ENCODE data around the gene MSH2.

MSH2 gene

DNA sequence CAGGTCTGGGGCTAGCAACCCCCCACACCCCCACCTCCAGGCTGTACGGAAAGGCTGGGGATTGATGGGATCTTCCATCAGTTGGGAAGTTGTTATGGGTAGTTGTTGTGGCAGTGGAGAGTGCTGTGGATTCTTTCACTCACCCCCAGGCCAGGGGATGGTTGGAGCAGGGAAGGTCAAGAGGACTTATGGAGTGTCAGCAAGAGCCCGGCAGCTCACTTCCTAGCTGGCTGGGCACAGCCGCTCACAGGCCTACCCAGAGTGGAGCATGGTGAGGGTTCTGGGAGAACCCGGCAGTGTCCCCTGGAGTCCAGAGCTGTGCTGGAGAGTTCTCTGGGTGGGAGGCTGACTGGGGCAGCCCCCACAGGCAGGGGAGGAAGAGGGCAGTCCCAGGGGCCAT, 122.2 kb downstream of the MSH2 start:
- 0 out of 2 replicates have a peak, but pooled peaks cover 6% of the 10 kb centered on the region for H3K4me1 ChIP-seq (ENCODE audit: low read length)
- H3K9me2 ChIP-seq (replicated peaks; ENCODE audit: insufficient read depth, low read length), result no peaks in the 10 kb centered on the region
- H3K79me2 ChIP-seq (ENCODE audit: low read length), result no peaks in the 10 kb centered on the region
- DNase-seq, result no peak
- H3F3A ChIP-seq (ENCODE audit: insufficient read depth, low read length), result no peaks in the 10 kb centered on the region
- no peak overlapping the region for H2AFZ ChIP-seq (ENCODE audit: low read length)
- no peak overlapping the region for H3K4me3 ChIP-seq (ENCODE audit: low read length)
- no peaks in the 10 kb centered on the region for H4K20me1 ChIP-seq (ENCODE audit: insufficient read depth, low read length)
- H3K9ac ChIP-seq (ENCODE audit: low read length), result no peak overlapping the region
- no peaks in the 10 kb centered on the region for H3K27me3 ChIP-seq (replicated peaks; ENCODE audit: insufficient read depth, low read length)
- no peaks in the 10 kb centered on the region for H3K9me3 ChIP-seq (replicated peaks; ENCODE audit: insufficient read depth, low read length)
- H3K36me3 ChIP-seq (replicated peaks; ENCODE audit: insufficient read depth, low read length), result no peaks in the 10 kb centered on the region
- H3K4me2 ChIP-seq (ENCODE audit: low read depth, low read length), result no peak overlapping the region
- TF ChIP-seq, protein P1, sequence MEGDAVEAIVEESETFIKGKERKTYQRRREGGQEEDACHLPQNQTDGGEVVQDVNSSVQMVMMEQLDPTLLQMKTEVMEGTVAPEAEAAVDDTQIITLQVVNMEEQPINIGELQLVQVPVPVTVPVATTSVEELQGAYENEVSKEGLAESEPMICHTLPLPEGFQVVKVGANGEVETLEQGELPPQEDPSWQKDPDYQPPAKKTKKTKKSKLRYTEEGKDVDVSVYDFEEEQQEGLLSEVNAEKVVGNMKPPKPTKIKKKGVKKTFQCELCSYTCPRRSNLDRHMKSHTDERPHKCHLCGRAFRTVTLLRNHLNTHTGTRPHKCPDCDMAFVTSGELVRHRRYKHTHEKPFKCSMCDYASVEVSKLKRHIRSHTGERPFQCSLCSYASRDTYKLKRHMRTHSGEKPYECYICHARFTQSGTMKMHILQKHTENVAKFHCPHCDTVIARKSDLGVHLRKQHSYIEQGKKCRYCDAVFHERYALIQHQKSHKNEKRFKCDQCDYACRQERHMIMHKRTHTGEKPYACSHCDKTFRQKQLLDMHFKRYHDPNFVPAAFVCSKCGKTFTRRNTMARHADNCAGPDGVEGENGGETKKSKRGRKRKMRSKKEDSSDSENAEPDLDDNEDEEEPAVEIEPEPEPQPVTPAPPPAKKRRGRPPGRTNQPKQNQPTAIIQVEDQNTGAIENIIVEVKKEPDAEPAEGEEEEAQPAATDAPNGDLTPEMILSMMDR (IDR thresholded peaks at IDR 0.05; ENCODE audit: low read length), result no peak
- TF ChIP-seq EZH2phosphoT487 (IDR thresholded peaks at IDR 0.05; ENCODE audit: low read length) (no peak), EZH2 (optimal IDR thresholded peaks at IDR 0.05; ENCODE audit: low read depth, low read length) (no peak)
- H3K27ac ChIP-seq (ENCODE audit: low read length), result no peak overlapping the region

DNA sequence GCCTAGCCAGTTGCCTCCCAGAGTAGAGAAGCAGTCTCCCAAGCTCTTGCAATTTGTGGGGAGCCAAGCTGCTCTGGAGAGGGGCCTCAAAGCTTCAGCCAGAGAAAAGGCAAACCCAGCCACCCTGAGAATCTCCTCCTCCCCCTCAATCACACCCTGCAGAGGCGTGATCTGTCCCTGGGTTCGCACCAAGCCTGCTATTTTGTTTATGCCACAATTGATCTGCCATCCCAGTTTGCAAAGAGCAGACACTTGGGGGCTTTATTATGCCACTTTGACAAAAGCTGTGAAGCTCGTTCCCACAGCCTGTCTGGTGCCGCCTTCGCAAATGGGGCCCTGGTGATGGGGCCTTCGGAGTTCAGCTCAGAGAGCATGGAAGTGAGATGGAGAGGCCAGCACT, 125.5 kb downstream of the MSH2 start:
- no peaks in the 10 kb centered on the region for H3K27me3 ChIP-seq (replicated peaks; ENCODE audit: insufficient read depth, low read length)
- no peak for TF ChIP-seq EZH2phosphoT487 (IDR thresholded peaks at IDR 0.05; ENCODE audit: low read length)
- TF ChIP-seq, protein P1 (IDR thresholded peaks at IDR 0.05; ENCODE audit: low read length), result no peak
- TF ChIP-seq EZH2 (optimal IDR thresholded peaks at IDR 0.05; ENCODE audit: low read depth, low read length), result no peak
- no peaks in the 10 kb centered on the region for H3F3A ChIP-seq (ENCODE audit: insufficient read depth, low read length)

DNA sequence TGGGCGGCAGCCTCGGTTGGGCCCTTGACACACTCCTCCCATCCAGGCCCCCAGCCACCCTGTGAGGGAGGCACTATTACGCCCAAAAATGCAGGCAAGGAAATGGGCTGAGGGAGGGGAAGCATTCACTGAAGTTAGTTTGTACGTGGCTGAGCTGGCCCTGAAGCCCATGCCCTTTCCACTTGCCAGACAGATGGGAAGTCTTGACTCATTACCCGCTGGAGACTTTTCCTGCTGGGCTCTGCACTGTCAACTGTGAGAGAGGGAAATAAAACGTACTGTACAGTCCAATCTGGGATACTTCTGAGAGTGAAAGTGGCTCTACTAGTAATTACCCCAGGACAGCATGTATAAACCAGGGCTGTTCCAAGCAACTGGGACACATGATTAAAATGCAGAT, 125.9 kb downstream of the MSH2 start:
- no peaks in the 10 kb centered on the region for H3K9me2 ChIP-seq (replicated peaks; ENCODE audit: insufficient read depth, low read length)
- H3K9me3 ChIP-seq (replicated peaks; ENCODE audit: insufficient read depth, low read length), result no peaks in the 10 kb centered on the region
- no peak overlapping the region for H3K4me3 ChIP-seq (ENCODE audit: low read length)
- no peaks in the 10 kb centered on the region for H3K79me2 ChIP-seq (ENCODE audit: low read length)
- no peak for DNase-seq
- no peaks in the 10 kb centered on the region for H3K27me3 ChIP-seq (replicated peaks; ENCODE audit: insufficient read depth, low read length)
- no peak overlapping the region for H2AFZ ChIP-seq (ENCODE audit: low read length)
- no peak overlapping the region for H3K4me2 ChIP-seq (ENCODE audit: low read depth, low read length)
- no peaks in the 10 kb centered on the region for H3K36me3 ChIP-seq (replicated peaks; ENCODE audit: insufficient read depth, low read length)
- H3K9ac ChIP-seq (ENCODE audit: low read length), result no peak overlapping the region
- no peaks in the 10 kb centered on the region for H3F3A ChIP-seq (ENCODE audit: insufficient read depth, low read length)
- H4K20me1 ChIP-seq (ENCODE audit: insufficient read depth, low read length), result no peaks in the 10 kb centered on the region
- TF ChIP-seq, protein P1 (IDR thresholded peaks at IDR 0.05; ENCODE audit: low read length), result no peak
- no peak overlapping the region for H3K27ac ChIP-seq (ENCODE audit: low read length)
- no peaks in the 10 kb centered on the region for H3K4me1 ChIP-seq (ENCODE audit: low read length)

More for the DNA sequence above, 125.5 kb downstream of the MSH2 start:
- Histone ChIP-seq H3K9me3 (replicated peaks; ENCODE audit: insufficient read depth, low read length) (no peaks in the 10 kb centered on the region), H3K4me2 (ENCODE audit: low read depth, low read length) (no peak overlapping the region), H2AFZ (ENCODE audit: low read length) (no peak overlapping the region), H3K4me3 (ENCODE audit: low read length) (no peak overlapping the region), H3K79me2 (ENCODE audit: low read length) (no peaks in the 10 kb centered on the region), H3K4me1 (ENCODE audit: low read length) (no peaks in the 10 kb centered on the region), H3K9me2 (replicated peaks; ENCODE audit: insufficient read depth, low read length) (no peaks in the 10 kb centered on the region), H4K20me1 (ENCODE audit: insufficient read depth, low read length) (no peaks in the 10 kb centered on the region), H3K36me3 (replicated peaks; ENCODE audit: insufficient read depth, low read length) (no peaks in the 10 kb centered on the region), H3K9ac (ENCODE audit: low read length) (no peak overlapping the region), H3K27ac (ENCODE audit: low read length) (no peak overlapping the region)
- DNase-seq, result no peak

Data from MM.1S (cell line).